Smooth muscle cell (in vitro differentiated cells): Measurements from ENCODE around the gene HOXC9. TPM values are rescaled to one million over a fixed set of nuclear protein-coding genes. Genes with fewer than 3 reads are reported as not detected.

Source experiments
- DNase-seq: peaks from one replicate; lab custom pipeline; 2025; ENCODE audit not compliant: unreplicated experiment; lab: John Stamatoyannopoulos, UW
- H2AFZ ChIP-seq: fragments of 200-600 bp; sonication (generic); 2 replicates; pipeline ENCODE4 v1.6.0; 2016; ENCODE audit warnings: antibody characterized with exemption, low read depth, mild to moderate bottlenecking
- H3F3A ChIP-seq: fragments of 200-600 bp; sonication (generic); 2 replicates; pipeline ENCODE4 v1.6.0; 2017; ENCODE audit warnings: antibody characterized with exemption, low read depth
- H3K27ac ChIP-seq: fragments of 200-600 bp; sonication (generic); 2 replicates; pipeline ENCODE4 v1.5.1; 2016; ENCODE audit warnings: low read depth, mild to moderate bottlenecking
- H3K27me3 ChIP-seq: fragments of 200-600 bp; sonication (generic); 2 replicates; pipeline ENCODE4 v1.6.1; 2016; ENCODE audit warnings: low read depth, mild to moderate bottlenecking
- H3K36me3 ChIP-seq: fragments of 200-600 bp; sonication (generic); 2 replicates; pipeline ENCODE4 v1.5.1; 2016; ENCODE audit warnings: low read depth
- H3K4me1 ChIP-seq: fragments of 200-600 bp; sonication (generic); 2 replicates; pipeline ENCODE4 v1.5.1; 2016; ENCODE audit warnings: low read depth
- H3K4me2 ChIP-seq: fragments of 200-600 bp; sonication (generic); 2 replicates; pipeline ENCODE4 v1.6.0; 2016; ENCODE audit warnings: mild to moderate bottlenecking
- H3K4me3 ChIP-seq: fragments of 200-600 bp; sonication (generic); 2 replicates; pipeline ENCODE4 v1.5.1; 2016; ENCODE audit warnings: mild to moderate bottlenecking
- H3K79me2 ChIP-seq: fragments of 200-600 bp; sonication (generic); 2 replicates; pipeline ENCODE4 v1.6.0; 2016; ENCODE audit warnings: low read depth, mild to moderate bottlenecking
- H3K9ac ChIP-seq: fragments of 200-600 bp; sonication (generic); 2 replicates; pipeline ENCODE4 v1.6.0; 2016; ENCODE audit warnings: low read depth
- H3K9me3 ChIP-seq: fragments of 200-600 bp; sonication (generic); replicated peaks from 2 replicates; pipeline ENCODE4 v1.5.1; 2016; ENCODE audit warnings: low read depth
- H4K20me1 ChIP-seq: fragments of 200-600 bp; sonication (generic); 2 replicates; pipeline ENCODE4 v1.6.0; 2016; ENCODE audit warnings: low read depth
- CTCF ChIP-seq: fragments of 200-600 bp; sonication (generic); IDR thresholded peaks from 2 replicates; pipeline ENCODE4 v1.5.1; 2017; ENCODE audit warnings: borderline replicate concordance, mild to moderate bottlenecking, antibody characterized with exemption; ENCODE audit not compliant: insufficient read depth, poor library complexity, severe bottlenecking
- WGBS: methylation state at CpG from one replicate; pipeline ENCODE4 v1.1.7; 2016; ENCODE audit warnings: low lambda C conversion rate; 5-methylcytosine and 5-hydroxymethylcytosine counted together
- polyA plus RNA-seq: library from polyadenylated mRNA; unstranded; fragments of >200 nt; fragmentation: Nextera tagmentation; extraction: Ambion mirVana; gene quantifications from 2 replicates; pipeline ENCODE4 v1.2.1, GENCODE V29; 2016
- total RNA-seq: library from RNA; depleted of rRNA; stranded (reverse); fragments of >200 nt; gene quantifications from 2 replicates; pipeline ENCODE4 v1.2.3, GENCODE V29; 2014

Gene HOXC9
- total and polyA plus RNA-seq, 2 experiments from 2014 or later = 1.2 to 2.7 TPM

- peak overlapping the region; percentile 42 for H3K4me3 ChIP-seq
- H3K27ac ChIP-seq = peak overlapping the region; percentile 20
- peaks cover 4% of the 10 kb centered on the region for H3K79me2 ChIP-seq
- WGBS = 5% methylated on average over 24 of the region's 25 CpGs
- H3K9ac ChIP-seq = no peak overlapping the region
- no peaks in the 10 kb centered on the region for H4K20me1 ChIP-seq
- TF ChIP-seq CTCF = no peak
- no peaks in the 10 kb centered on the region for H3F3A ChIP-seq
- no peaks in the 10 kb centered on the region for H3K36me3 ChIP-seq
- peak overlapping the region; percentile 82 for H3K4me2 ChIP-seq
- no peak overlapping the region for H2AFZ ChIP-seq
- H3K9me3 ChIP-seq = no peaks in the 10 kb centered on the region
- H3K27me3 ChIP-seq = peaks cover 90% of the 10 kb centered on the region
- H3K4me1 ChIP-seq = peaks cover 3% of the 10 kb centered on the region
- no peak for DNase-seq
These were observed 16.6 kb downstream of the HOXC9 start for GRCh38 chr12:54016478-54016964.

- Histone ChIP-seq H3K27ac (peak overlapping the region; percentile 20), H3K27me3 (peaks cover 90% of the 10 kb centered on the region)
These were observed 17.2 kb downstream of the HOXC9 start for GRCh38 chr12:54017027-54017788.

GRCh38 chr12:54017878-54018467 lies 18.0 kb downstream of the HOXC9 start:
- 5% methylated on average over 15 of the region's 34 CpGs for WGBS
- peak; percentile 46 for DNase-seq
- H3K27me3 ChIP-seq = peaks cover 90% of the 10 kb centered on the region
- peak overlapping the region; percentile 87 for H3K27ac ChIP-seq
- no peaks in the 10 kb centered on the region for H3K36me3 ChIP-seq
- peak overlapping the region; percentile 28 for H2AFZ ChIP-seq
- peak overlapping the region; percentile 68 for H3K9ac ChIP-seq
- H3K4me1 ChIP-seq = peaks cover 3% of the 10 kb centered on the region
- no peak for TF ChIP-seq CTCF
- H3K4me2 ChIP-seq = peak overlapping the region; percentile 82
- H3K79me2 ChIP-seq = peaks cover 18% of the 10 kb centered on the region
- no peaks in the 10 kb centered on the region for H3F3A ChIP-seq
- H4K20me1 ChIP-seq = no peaks in the 10 kb centered on the region
- no peaks in the 10 kb centered on the region for H3K9me3 ChIP-seq
- H3K4me3 ChIP-seq = peak overlapping the region; percentile 42

More at GRCh38 chr12:54017027-54017788, 17.2 kb downstream of the HOXC9 start:
- H3K9me3 ChIP-seq = no peaks in the 10 kb centered on the region
- H3K4me3 ChIP-seq = peak overlapping the region; percentile 42
- peak overlapping the region; percentile 28 for H2AFZ ChIP-seq
- WGBS = 5% methylated on average over 22 of the region's 24 CpGs
- H3K4me2 ChIP-seq = peak overlapping the region; percentile 82
- DNase-seq = no peak
- no peaks in the 10 kb centered on the region for H4K20me1 ChIP-seq
- H3K9ac ChIP-seq = no peak overlapping the region
- peaks cover 3% of the 10 kb centered on the region for H3K4me1 ChIP-seq
- no peaks in the 10 kb centered on the region for H3F3A ChIP-seq
- no peaks in the 10 kb centered on the region for H3K36me3 ChIP-seq
- peaks cover 11% of the 10 kb centered on the region for H3K79me2 ChIP-seq
- TF ChIP-seq CTCF = no peak
